Fibroblast of mammary gland (primary cell): ENCODE measurements around the gene RAC2.

Experiments used
- DNase-seq: peaks from one replicate; pipeline ENCODE4 v3.0.0-alpha.2; 2010; ENCODE audit warnings: low read depth
- H3K4me3 ChIP-seq: 2 replicates; pipeline ENCODE4 v1.5.1; 2011; ENCODE audit warnings: low read depth, mild to moderate bottlenecking, low read length, moderate library complexity; ENCODE audit not compliant: control insufficient read depth
- TF ChIP-seq, protein P1 (sequence below): conservative IDR thresholded peaks from 2 replicates; pipeline ENCODE4 v1.5.1; 2011; ENCODE audit warnings: low read depth, low read length, inconsistent platforms; ENCODE audit not compliant: control insufficient read depth, insufficient read depth

The RAC2 gene

GRCh38 chr22:37220543-37220981 is 23.5 kb downstream of the RAC2 start:
- TF ChIP-seq, protein P1, sequence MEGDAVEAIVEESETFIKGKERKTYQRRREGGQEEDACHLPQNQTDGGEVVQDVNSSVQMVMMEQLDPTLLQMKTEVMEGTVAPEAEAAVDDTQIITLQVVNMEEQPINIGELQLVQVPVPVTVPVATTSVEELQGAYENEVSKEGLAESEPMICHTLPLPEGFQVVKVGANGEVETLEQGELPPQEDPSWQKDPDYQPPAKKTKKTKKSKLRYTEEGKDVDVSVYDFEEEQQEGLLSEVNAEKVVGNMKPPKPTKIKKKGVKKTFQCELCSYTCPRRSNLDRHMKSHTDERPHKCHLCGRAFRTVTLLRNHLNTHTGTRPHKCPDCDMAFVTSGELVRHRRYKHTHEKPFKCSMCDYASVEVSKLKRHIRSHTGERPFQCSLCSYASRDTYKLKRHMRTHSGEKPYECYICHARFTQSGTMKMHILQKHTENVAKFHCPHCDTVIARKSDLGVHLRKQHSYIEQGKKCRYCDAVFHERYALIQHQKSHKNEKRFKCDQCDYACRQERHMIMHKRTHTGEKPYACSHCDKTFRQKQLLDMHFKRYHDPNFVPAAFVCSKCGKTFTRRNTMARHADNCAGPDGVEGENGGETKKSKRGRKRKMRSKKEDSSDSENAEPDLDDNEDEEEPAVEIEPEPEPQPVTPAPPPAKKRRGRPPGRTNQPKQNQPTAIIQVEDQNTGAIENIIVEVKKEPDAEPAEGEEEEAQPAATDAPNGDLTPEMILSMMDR = no peak
- H3K4me3 ChIP-seq = no peak overlapping the region
- DNase-seq = no peak

DNA sequence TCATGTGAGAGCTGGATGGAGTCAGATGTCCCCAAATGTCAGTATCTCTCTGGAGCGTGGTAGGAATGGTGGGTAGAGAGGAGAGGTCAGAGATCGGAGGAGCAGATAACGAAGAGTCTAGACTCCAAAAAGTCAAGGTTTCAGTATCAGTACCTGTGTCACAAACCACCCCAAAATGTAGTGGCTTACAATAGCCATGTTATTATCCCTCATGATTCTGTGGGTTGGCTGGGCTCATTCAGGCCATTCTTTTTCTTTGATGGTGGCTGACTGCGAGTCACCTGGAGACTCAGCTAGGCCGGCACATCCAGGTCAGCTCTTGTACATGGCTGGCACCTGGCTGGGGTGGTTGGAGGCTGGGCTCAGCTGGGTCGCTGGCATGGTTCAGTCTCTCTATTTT is 24.5 kb downstream of the RAC2 start:
- TF ChIP-seq, protein P1 = no peak
- H3K4me3 ChIP-seq = no peak overlapping the region
- DNase-seq = no peak

DNA sequence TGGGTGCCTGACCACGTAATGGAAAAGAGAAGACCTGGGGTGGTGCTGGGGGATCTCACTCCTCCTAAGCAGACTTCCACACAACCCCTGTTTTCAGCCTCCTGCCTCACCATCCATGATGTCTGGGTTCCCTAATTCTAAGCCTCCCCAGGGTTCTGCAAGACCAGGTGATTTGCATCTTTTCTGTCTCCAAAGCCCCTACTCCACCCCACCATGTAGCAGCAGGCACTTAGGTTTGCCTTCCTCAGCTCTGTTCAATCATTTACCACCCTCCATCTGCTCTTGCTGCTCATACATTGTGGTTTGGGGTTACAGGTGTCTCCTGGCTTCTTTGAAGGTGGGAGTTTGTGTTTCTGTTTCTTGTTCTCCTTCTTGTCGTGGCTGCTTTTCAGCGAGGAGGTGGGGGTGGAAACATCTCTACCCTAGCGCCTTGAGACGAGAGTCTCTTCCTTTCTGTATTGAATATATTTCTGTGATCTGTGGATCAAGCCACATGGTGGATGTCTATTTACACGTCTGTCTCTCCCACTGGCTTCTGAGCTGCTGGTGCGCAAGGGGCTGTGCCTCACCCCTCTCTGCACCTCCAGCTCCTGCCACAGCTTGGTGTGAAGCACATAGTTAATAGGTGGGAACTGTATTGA is 25.2 kb downstream of the RAC2 start:
- no peak overlapping the region for H3K4me3 ChIP-seq
- no peak for DNase-seq
- TF ChIP-seq, protein P1 = no peak

DNA sequence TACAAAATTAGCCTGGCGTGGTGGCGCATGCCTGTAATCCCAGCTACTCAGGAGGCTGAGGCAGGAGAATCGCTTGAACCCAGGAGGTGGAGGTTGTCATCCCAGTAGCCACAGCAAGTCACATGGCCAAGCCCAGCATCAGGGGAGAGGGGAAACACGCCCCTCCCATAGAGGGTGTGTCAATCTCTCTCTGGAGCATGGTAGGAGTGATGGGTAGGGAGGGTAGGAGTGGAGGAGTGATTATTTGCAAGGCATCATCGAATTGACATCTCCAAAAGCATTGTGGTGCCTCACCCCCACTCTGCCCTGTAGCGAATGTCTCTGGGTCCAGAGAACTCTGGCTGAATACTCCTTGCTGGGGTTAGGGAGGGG is 25.7 kb downstream of the RAC2 start:
- H3K4me3 ChIP-seq = no peak overlapping the region
- DNase-seq = no peak
- TF ChIP-seq, protein P1 = no peak

DNA sequence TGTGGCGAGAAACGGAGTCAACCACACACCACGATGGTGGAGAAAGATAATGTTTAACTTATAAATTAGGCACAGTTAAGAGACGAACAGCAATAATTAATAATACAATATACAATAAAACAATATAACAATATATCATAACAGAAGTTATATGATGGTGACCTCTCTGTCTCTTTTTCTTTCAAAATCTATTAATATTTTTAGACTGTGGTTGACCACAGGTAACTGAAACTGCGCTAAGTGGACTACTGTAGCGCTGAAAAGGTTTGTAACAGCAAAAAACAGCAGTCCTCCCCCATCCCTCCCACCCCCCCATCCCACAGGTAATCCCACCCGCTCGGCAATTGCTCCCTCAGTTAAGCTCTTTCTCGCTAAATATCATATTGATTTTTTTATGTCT is 28.2 kb downstream of the RAC2 start:
- no peak overlapping the region for H3K4me3 ChIP-seq
- TF ChIP-seq, protein P1 = no peak
- no peak for DNase-seq

DNA sequence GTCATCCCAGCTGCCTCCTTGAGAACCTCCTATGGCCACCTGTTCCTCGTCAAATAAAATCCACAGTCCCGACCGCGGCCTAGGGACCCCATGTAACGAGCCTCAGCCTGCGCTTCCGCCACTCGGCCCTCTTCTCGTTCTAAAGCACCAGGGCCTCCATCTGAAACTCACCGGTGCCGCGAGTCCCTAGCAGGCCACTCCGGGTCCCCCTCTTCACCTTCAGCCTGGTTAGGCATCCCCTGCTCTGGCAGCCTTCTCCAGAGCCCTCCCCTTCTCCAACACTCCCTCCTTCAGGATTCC is 29.4 kb downstream of the RAC2 start:
- H3K4me3 ChIP-seq = no peak overlapping the region
- TF ChIP-seq, protein P1 = no peak
- DNase-seq = no peak
